H9 (cell line): ENCODE results near the gene ATRN. TPM values are rescaled to one million over a fixed set of nuclear protein-coding genes. Genes with fewer than 3 reads are reported as not detected.

Experiments used
- DNase-seq: peaks from one replicate; pipeline ENCODE4 v3.0.0-alpha.2; 2017
- H2AFZ ChIP-seq: one replicate; pipeline ENCODE4 v1.6.1; 2013; ENCODE audit warnings: mild to moderate bottlenecking, low read length, control low read depth, moderate library complexity
- H2AK5ac ChIP-seq: 2 replicates; pipeline ENCODE4 v1.6.1; 2013; ENCODE audit warnings: low read length, control low read depth, mixed read lengths; ENCODE audit not compliant: insufficient read length
- H2BK120ac ChIP-seq: one replicate; pipeline ENCODE4 v1.6.1; 2013; ENCODE audit warnings: low read depth, mild to moderate bottlenecking, low read length, control low read depth, inconsistent platforms; ENCODE audit not compliant: poor library complexity, severe bottlenecking
- H2BK12ac ChIP-seq: 2 replicates; pipeline ENCODE4 v1.6.1; 2013; ENCODE audit warnings: low read length, control low read depth, mixed read lengths, low read depth; ENCODE audit not compliant: insufficient read length
- H2BK15ac ChIP-seq: 2 replicates; pipeline ENCODE4 v1.6.1; 2013; ENCODE audit warnings: low read depth, low read length, control low read depth
- H2BK20ac ChIP-seq: one replicate; pipeline ENCODE4 v1.6.1; 2013; ENCODE audit warnings: low read depth, mild to moderate bottlenecking, low read length, control low read depth, inconsistent platforms; ENCODE audit not compliant: poor library complexity, severe bottlenecking
- H2BK5ac ChIP-seq: 2 replicates; pipeline ENCODE4 v1.6.1; 2013; ENCODE audit warnings: low read length, control low read depth, mixed read lengths; ENCODE audit not compliant: insufficient read length
- H3K14ac ChIP-seq: 2 replicates; pipeline ENCODE4 v1.6.1; 2013; ENCODE audit warnings: low read length, control low read depth; ENCODE audit not compliant: insufficient read depth
- H3K18ac ChIP-seq: 2 replicates; pipeline ENCODE4 v1.6.1; 2013; ENCODE audit warnings: low read depth, mild to moderate bottlenecking, mixed read lengths, low read length, control low read depth; ENCODE audit not compliant: insufficient read length
- H3K23ac ChIP-seq: 2 replicates; pipeline ENCODE4 v1.6.1; 2013; ENCODE audit warnings: low read length, control low read depth, mixed read lengths, low read depth; ENCODE audit not compliant: insufficient read length
- H3K23me2 ChIP-seq: 2 replicates; pipeline ENCODE4 v1.6.1; 2013; ENCODE audit warnings: low read depth, mild to moderate bottlenecking, mixed read lengths, low read length, control low read depth; ENCODE audit not compliant: insufficient read length, poor library complexity, severe bottlenecking
- H3K27ac ChIP-seq: 2 replicates; pipeline ENCODE4 v1.5.1; 2013; ENCODE audit warnings: low read length, control low read depth, mixed read lengths, low read depth; ENCODE audit not compliant: insufficient read length
- H3K27me3 ChIP-seq: 2 replicates; pipeline ENCODE4 v1.6.1; 2013; ENCODE audit warnings: low read length, control low read depth, inconsistent platforms; ENCODE audit not compliant: insufficient read depth
- H3K4ac ChIP-seq: 2 replicates; pipeline ENCODE4 v1.6.1; 2013; ENCODE audit warnings: low read depth, mild to moderate bottlenecking, control low read depth, inconsistent platforms, low read length, moderate library complexity
- H3K4me1 ChIP-seq: 2 replicates; pipeline ENCODE4 v1.6.1; 2013; ENCODE audit warnings: low read length, control low read depth, inconsistent platforms; ENCODE audit not compliant: insufficient read depth
- H3K4me2 ChIP-seq: 2 replicates; pipeline ENCODE4 v1.6.1; 2013; ENCODE audit warnings: low read length, control low read depth, mixed read lengths; ENCODE audit not compliant: insufficient read length, insufficient read depth
- H3K56ac ChIP-seq: 2 replicates; pipeline ENCODE4 v1.6.1; 2013; ENCODE audit warnings: low read depth, mild to moderate bottlenecking, mixed read lengths, low read length, control low read depth; ENCODE audit not compliant: insufficient read length
- H3K79me1 ChIP-seq: 2 replicates; pipeline ENCODE4 v1.6.1; 2013; ENCODE audit warnings: low read depth, mild to moderate bottlenecking, moderate library complexity, low read length, control low read depth, inconsistent platforms; ENCODE audit not compliant: insufficient read depth, poor library complexity, severe bottlenecking
- H3K79me2 ChIP-seq: 2 replicates; pipeline ENCODE4 v1.6.1; 2013; ENCODE audit warnings: low read length, control low read depth, inconsistent platforms; ENCODE audit not compliant: insufficient read depth
- H3K9ac ChIP-seq: 2 replicates; pipeline ENCODE4 v1.6.1; 2013; ENCODE audit warnings: low read length, control low read depth, mixed read lengths; ENCODE audit not compliant: insufficient read length; ENCODE audit errors: extremely low read depth
- H3K9me3 ChIP-seq: one replicate; pipeline ENCODE4 v1.6.1; 2013; ENCODE audit warnings: low read depth, low read length, inconsistent platforms; ENCODE audit not compliant: control insufficient read depth
- H3T11ph ChIP-seq: one replicate; pipeline ENCODE4 v1.6.1; 2013; ENCODE audit warnings: mild to moderate bottlenecking, low read length, control low read depth, inconsistent platforms
- H4K20me1 ChIP-seq: one replicate; pipeline ENCODE4 v1.6.1; 2013; ENCODE audit not compliant: control insufficient read depth, insufficient read length, insufficient read depth
- H4K5ac ChIP-seq: 2 replicates; pipeline ENCODE4 v1.6.1; 2013; ENCODE audit warnings: low read depth, mild to moderate bottlenecking, mixed read lengths, low read length, control low read depth; ENCODE audit not compliant: insufficient read length
- H4K8ac ChIP-seq: replicated peaks from 2 replicates; pipeline ENCODE4 v1.6.1; 2013; ENCODE audit warnings: low read length, control low read depth, mixed read lengths, low read depth; ENCODE audit not compliant: insufficient read length
- H4K91ac ChIP-seq: 2 replicates; pipeline ENCODE4 v1.6.1; 2013; ENCODE audit warnings: low read depth, mild to moderate bottlenecking, moderate library complexity, mixed read lengths, low read length, control low read depth; ENCODE audit not compliant: insufficient read length
- H3K27ac Mint-ChIP-seq, 3 experiments: 2 replicates in 2 of 3; 3 replicates in 1 of 3; pipeline ENCODE4 v1.8.0; 2020 to 2021; ENCODE audit warnings: mixed read lengths in 3 of 3, mild to moderate bottlenecking in 1 of 3, moderate library complexity in 1 of 3
- H3K27me3 Mint-ChIP-seq: 2 replicates; pipeline ENCODE4 v1.8.0; 2021; ENCODE audit warnings: low read depth, mild to moderate bottlenecking, moderate library complexity, mixed read lengths
- H3K36me3 Mint-ChIP-seq, 3 experiments: 2 replicates in 2 of 3; 3 replicates in 1 of 3; pipeline ENCODE4 v1.8.0; 2020 to 2021; ENCODE audit warnings: low read depth in 3 of 3, mixed read lengths in 3 of 3; ENCODE audit not compliant: insufficient read depth in 1 of 3
- H3K4me1 Mint-ChIP-seq, 2 experiments: 2 replicates each; pipeline ENCODE4 v1.8.0; 2020; ENCODE audit warnings: mixed read lengths in 2 of 2
- H3K4me3 Mint-ChIP-seq, 2 experiments: 2 replicates in 1 of 2; 3 replicates in 1 of 2; pipeline ENCODE4 v1.8.0; 2020 to 2021; ENCODE audit warnings: mild to moderate bottlenecking in 2 of 2, mixed read lengths in 2 of 2, moderate library complexity in 1 of 2
- H3K9me3 Mint-ChIP-seq, 2 experiments: 2 replicates in 1 of 2; 3 replicates in 1 of 2; pipeline ENCODE4 v1.8.0; 2020; ENCODE audit warnings: mild to moderate bottlenecking in 2 of 2, mixed read lengths in 2 of 2, moderate library complexity in 1 of 2
- CTCF ChIP-seq: fragments of 200-600 bp; sonication (generic); conservative IDR thresholded peaks from 3 replicates; pipeline ENCODE4 v1.8.0; 2021; ENCODE audit warnings: antibody characterized with exemption, mild to moderate bottlenecking
- WGBS: extraction: QIAGEN DNeasy Blood & Tissue Kit; methylation state at CpG from one replicate; pipeline ENCODE4 v1.1.7; 2013; ENCODE audit warnings: missing lambda C conversion rate, low lambda C conversion rate, mixed read lengths; ENCODE audit not compliant: insufficient read length; ENCODE audit errors: extremely low coverage; 5-methylcytosine and 5-hydroxymethylcytosine counted together
- total RNA-seq: library from RNA; stranded (reverse); gene quantifications from 2 replicates; pipeline ENCODE4 v1.2.1, GENCODE V29; 2021

Gene ATRN
- total RNA-seq, 1 experiment from 2014 or later: 23.1 TPM

- Histone ChIP-seq H3K79me2 (no peaks in the 10 kb centered on the region), H3K23me2 (no peaks in the 10 kb centered on the region), H3K27me3 (no peaks in the 10 kb centered on the region), H4K20me1 (no peaks in the 10 kb centered on the region), H2AFZ (no peak overlapping the region), H3K23ac (no peak overlapping the region), H4K5ac (no peak overlapping the region), H2BK15ac (no peak overlapping the region), H4K91ac (no peak overlapping the region), H3T11ph (no peak overlapping the region), H4K8ac (no peak overlapping the region), H2BK5ac (no peak overlapping the region), H3K9me3 (no peaks in the 10 kb centered on the region), H3K79me1 (no peaks in the 10 kb centered on the region), H3K14ac (no peak overlapping the region), H3K4ac (no peak overlapping the region), H2BK12ac (no peak overlapping the region), H3K4me2 (no peak overlapping the region), H2BK120ac (no peak overlapping the region), H3K4me1 (no peaks in the 10 kb centered on the region), H3K56ac (no peak overlapping the region), H2BK20ac (no peak overlapping the region), H3K27ac (no peak overlapping the region), H3K18ac (no peak overlapping the region), H2AK5ac (no peak overlapping the region), H3K9ac (no peak overlapping the region)
- no peaks in the 10 kb centered on the region for H3K27me3 Mint-ChIP-seq
- WGBS: no CpG with 5 or more reads among the region's 20 CpGs
- H3K4me3 Mint-ChIP-seq: no peak overlapping the region
- no peaks in the 10 kb centered on the region for H3K4me1 Mint-ChIP-seq
- TF ChIP-seq CTCF: no peak
- H3K27ac Mint-ChIP-seq: no peak overlapping the region; a peak in 1 of 7 replicates
- no peak for DNase-seq
- H3K36me3 Mint-ChIP-seq: peaks cover 0 to 10% (median 4%) of the 10 kb centered on the region in 3 experiments; a peak in 4 of 7 replicates
- no peaks in the 10 kb centered on the region; a peak in 1 of 5 replicates for H3K9me3 Mint-ChIP-seq
Measured at GRCh38 chr20:3645309-3646066, 174.7 kb downstream of the ATRN start.
